ENCODE results near the gene MYDGF.
A peak's percentile ranks its signal among the peaks of the same experiment; 100 is the strongest.
"Not testable (repeated sequence)": the region's sequence is repeated elsewhere in the genome, so short reads cannot be mapped to it uniquely, and the experiment has no call there.

MYDGF gene

DNA sequence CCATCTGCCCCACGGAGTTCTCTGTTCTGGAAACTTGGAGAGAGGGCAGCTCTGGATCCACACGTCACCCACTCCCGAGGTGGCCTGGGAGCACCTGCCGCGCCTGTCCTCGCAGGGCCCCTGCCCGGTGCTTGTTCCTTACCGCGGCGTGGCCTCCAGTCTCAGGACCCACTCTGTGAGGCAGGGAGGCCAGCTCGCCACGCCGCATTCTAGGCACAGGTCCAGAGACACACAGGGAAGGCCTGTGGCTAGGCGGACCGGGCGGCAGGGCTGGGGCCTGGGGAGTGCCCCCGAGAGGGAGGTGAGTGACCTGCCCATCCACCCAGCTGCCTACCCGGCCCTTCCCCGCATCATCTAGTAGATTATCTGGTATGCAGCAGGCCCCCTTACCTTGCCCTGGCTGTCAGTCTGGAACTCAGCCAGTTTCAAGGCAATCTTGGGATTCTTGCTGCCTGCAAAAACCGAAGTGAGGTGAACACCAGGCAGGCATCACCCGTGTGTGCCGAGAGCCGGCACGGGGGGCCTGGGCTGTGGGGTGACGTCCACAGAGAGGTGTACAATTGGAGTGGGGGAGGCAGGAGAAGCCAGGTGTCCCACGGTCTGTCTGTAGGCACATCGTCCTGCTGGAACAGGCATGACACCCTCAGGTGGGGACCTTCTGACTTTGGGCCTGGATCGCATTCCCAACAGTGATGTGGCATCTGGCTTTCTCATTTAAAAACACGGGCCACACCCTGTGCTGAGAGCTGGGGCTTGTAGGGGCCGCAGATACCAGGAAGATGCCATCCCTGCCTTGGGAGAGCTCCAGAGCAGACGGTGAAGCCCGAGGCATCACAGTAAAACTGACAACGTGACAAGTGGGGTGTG lies 29.9 kb upstream of the MYDGF start:
- no peak for DNase-seq

- DNase-seq: no peak
Observed at GRCh38 chr19:4697304-4697703, 27.2 kb upstream of the MYDGF start.

GRCh38 chr19:4695224-4695731 lies 25.1 kb upstream of the MYDGF start:
- peak; percentile 34 for DNase-seq

- peak; percentile 63 for DNase-seq
Observed at GRCh38 chr19:4694211-4694987, 24.3 kb upstream of the MYDGF start.

DNA sequence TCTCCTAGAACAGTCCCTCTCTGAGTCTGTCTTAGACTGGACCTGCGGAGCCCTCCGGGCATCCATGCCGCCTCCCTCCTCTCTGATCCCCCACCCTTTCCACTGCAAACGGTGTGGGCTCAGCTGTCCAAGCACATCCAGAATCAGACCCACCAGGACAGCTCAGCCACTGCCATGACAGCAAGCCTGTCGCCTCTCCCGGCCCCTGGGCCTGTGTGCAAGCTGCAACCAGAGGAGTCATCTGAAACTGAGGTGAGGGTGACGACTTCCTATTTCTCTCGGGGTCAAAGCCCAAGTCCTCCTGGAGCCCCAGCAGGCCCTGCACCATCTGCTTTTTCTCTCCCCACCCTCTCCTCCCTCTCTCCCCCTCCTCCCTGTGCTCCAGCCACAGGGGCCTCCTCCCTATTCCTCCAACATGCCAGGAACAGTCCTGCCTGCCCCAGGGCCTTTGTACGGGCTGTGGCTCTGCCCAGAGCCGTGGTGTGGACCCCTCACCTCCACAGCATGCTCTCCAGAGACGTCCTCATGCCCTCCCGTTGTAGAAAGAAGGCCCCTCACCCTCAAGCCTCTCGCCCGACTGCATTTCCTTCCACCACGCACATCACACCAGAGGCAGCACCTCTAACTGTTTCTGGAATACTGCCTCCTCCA lies 23.5 kb upstream of the MYDGF start:
- no peak for DNase-seq

DNA sequence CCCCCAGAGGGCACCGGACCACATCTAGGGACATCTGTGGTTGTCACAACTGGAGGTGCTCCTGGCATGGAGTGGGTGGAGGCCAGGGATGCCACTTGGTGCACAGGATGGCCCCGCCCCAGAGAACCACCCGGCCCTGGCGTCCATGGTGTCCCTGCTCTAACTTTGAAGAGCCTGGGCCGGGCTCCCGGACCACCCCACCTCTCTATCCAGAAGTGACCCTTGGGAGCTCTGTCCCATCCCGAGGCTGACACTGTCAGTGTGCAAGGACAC lies 22.9 kb upstream of the MYDGF start:
- DNase-seq: no peak

DNA sequence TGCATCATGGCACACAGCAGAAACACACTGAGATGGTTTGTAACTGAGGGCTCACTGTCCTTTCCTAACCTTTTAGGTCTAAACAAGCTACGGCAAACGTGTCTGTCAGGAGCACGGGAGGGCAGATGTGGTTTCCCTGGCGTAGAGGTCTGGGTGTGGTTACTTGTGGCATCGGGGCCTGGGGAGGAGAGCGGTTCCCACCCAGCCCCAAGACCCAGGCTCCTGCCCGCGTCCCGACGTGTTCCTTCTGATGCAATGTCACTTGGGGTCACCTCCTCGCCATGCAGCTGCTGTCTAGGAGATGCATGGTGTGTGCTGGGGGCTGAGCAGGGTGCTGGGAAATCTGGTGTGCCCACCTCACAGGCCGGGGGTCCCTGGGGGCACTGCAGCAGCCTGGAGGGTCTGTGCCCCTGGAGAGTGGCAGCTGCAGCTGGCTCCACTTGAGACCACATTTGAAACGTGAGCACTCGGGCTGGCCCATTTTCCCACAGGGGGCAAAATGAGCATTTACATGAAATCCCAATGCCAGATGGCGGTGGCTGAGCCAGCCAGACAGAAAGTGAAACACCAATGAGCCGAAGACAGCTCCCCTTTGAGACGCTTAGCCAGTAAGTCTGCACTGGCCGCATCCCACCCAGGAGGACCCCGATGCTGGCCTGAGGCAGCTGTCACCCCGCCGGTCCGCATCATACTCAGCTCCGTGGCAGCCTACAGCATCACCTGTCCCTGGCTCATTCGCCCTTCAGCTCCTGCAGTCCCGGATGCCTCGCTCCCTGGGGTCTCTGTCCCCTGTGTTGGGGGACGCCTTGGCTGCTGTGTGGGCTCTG lies 22.3 kb upstream of the MYDGF start:
- no peak for DNase-seq

DNA sequence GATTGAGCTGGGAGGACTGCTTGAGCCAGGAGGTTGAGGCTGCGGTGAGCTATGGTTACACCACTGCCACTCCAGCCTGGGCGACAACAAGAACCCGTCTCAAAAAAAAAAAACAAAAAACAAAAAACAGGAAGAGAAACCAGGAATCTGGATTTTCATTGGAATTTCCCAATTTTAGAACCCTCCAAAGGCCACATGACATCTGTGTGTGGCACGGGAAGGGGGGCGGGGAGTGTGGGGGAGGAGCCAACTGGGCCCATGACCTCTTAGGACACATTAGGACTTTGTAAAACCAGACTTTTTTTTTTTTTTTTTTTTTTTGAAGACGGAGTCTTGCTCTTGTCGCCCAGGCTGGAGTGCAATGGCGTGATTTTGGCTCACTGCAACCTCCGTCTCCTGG lies 21.2 kb upstream of the MYDGF start:
- no peak for DNase-seq

- DNase-seq: no peak
Observed at GRCh38 chr19:4690361-4690760, 20.2 kb upstream of the MYDGF start.

- no peak for DNase-seq
Observed at GRCh38 chr19:4689403-4689802, 19.3 kb upstream of the MYDGF start.

- DNase-seq: no peak
Observed at GRCh38 chr19:4688587-4688986, 18.4 kb upstream of the MYDGF start.

- no peak for DNase-seq
Observed at GRCh38 chr19:4687396-4687795, 17.3 kb upstream of the MYDGF start.

DNA sequence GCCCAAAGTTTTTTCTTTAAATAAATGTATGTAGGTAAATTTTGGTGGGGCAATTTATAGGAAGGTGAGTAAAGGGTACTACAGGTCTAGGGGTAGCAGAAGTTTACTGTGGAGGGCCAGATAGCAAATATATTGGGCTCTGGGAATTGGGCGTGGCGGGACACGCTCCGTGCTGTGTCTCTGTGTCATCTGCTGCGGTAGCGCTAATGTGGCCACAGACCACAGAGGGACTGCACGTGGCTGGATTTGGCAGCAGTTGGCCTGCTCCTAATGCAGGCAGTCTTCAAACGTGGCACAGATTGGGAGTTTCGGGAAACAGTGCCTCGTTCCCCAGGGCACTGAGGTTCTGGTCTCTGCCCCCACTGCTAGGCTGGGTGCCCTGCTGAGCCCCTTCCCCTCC lies 16.6 kb upstream of the MYDGF start:
- no peak for DNase-seq

DNA sequence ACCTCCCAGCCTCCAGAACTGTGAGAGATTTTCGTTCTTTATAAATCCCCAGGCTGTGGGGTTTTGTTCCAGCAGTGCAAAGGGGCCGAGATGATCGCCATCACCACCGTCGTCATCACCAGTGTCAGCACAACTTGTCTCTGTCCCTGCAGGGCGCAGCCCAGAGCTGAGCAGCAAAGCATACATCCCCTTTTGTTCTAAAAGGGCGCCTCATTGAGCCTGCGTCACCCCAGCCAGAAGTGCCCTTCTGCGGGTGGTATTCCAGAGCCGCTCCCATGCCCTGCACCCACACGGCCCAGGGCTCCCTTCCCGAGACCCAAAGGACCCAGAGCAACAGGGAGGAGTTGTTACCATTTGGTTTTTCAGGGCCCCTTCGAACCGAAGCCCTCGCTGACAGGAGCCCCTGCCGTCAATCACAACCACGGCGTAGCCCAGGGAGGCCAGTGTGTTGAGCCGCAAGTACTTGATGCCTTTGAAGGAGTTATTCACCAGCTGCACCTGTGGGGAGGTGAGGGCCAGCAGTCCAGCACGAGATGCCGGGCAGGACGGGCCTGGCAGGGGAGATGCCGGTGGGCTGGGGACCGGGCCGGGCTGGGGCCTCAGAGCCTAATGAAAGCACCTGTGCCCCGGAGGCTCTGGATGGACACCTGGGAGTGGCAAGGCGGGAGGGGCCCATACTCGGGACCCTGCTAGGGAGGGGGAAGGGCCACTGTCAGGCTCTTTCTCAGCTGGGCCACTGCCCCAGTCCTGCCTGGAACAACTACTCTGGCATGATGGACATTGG lies 14.4 kb upstream of the MYDGF start:
- no peak for DNase-seq

DNA sequence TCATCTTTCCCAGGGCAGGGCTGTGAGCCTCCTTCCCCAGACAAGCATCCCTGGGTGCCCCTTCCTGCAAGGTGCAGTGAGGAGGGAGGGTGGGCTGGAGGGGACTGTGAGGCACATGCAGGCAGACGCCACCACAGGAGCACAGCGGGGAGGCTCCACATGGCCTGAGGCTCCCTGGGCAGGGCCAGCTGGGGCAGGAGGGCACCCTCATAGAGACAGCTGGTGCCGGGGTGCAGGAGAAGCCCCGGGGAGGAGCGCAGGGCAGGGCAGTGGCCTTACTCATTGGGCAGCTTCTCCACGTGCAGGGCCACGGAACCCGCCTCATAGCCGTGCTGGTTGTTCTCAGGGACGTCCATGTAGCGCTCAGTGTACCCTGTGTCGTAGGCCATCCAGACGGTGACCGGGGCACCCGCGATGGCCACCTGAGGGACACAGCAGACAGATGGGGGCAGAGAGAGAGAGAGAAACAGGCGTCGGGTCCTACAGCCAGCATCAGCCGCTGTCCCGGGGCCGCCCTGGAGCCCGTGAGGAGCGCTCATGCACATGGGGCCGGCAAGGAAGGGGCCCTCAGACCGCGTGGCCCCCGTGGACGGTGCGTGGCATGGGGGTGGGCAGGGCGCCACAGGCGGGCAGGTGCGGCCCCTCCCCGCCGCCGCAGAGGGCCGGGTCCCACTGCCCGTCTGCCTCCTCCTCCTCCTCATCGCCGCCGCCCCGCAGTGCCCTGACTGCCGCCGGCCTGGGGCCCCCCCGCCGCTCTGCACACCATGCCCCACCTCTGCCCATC lies 12.5 kb upstream of the MYDGF start:
- no peak for DNase-seq

DNA sequence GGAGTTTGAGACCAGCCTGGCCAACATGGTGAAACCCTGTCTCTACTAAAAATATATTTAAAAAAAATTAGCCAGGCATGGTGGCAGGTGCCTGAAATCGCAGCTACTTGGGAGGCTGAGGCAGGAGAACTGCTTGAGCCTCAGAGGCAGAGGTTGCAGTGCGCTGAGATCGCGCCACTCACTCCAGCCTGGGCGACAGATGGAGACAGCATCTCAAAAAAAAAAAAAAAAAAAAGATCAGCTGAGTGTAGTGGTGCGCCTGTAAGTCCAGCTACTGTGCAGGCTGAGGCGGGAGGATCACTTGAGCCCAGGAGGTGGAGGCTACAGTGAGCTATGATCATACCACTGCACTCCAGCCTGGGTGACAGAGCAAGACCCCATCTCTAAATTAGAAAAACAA lies 9.9 kb upstream of the MYDGF start:
- not testable (repeated sequence) for DNase-seq

DNA sequence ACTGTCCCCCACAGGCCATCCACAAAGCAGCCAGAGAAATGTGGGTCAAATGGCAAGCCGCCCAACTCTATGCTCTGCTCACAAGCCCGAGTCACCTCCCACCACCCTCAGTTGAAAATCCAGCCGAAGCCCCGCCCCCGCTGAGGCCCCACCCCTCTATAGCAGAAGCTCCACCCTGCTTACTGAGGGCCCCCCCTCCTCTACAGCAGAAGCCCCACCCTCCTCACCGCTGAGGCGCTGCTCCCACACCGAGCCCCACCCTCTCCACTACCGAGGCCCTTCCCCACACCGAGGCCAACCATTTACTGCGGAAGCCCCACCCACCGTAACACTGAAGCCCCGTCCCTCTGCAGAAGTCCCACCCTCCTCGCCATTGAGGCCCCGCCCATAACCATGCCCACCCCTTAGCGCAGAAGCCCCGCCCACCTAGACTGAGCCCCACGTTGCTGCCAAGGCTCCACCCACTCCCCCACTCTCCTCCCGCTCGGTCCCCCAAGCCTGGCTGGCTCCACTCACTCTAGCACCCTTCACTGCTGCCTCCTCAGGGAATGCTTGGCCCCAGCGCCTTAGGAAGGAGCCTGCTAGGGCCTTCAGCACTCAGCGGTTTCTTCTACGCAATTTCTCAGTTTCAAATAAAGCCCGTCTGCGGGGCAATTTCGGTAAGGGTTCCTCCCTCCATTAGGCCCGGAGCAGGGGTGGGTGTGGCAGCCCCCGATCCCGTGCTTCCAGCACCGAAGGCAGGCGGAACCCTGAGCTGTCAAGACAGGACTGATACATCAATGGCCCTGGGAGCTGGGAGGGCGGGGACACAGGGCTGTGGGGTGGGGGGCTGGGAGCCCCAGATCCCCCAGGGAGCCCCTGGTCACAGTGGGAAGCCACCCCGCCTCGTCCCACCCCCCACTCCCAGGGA lies 9.0 kb upstream of the MYDGF start:
- no peak for DNase-seq

DNA sequence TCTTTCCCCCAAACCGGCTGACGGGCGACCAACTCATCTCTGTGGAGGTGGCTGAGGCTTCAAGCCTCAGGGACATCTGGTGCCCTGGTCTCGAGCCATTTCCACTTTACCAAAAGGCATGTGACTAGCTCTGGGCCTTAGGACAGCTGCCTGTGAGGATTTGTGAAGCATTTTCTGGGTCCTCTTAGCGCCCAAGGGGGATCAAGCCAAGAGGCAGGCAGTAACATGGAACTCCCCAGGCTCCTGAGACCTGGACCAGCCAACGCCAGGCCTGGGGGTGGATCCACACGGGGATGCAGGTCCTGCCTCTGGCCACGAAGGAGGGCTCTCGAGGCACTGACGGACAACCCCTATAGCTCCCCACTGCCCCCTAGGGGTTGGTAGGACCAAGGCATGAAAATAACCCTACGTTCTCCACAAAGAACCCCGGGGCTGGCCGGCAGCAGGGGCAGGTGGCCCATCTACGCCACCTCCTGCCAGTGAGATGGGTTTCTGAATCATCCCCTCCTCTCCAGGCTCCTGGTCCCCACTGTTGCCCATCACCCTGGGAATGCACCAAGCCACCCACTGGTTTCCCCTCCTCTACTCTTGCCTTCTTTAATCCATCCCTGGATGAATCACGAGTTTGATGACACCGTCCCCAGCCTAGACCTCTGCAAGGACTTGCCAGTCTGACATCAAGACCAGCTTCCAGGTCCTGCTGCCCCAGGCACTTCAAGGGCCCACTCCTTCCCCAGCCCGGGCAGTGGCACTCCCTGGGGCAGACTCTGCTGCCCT lies 7.0 kb upstream of the MYDGF start:
- DNase-seq: no peak

DNA sequence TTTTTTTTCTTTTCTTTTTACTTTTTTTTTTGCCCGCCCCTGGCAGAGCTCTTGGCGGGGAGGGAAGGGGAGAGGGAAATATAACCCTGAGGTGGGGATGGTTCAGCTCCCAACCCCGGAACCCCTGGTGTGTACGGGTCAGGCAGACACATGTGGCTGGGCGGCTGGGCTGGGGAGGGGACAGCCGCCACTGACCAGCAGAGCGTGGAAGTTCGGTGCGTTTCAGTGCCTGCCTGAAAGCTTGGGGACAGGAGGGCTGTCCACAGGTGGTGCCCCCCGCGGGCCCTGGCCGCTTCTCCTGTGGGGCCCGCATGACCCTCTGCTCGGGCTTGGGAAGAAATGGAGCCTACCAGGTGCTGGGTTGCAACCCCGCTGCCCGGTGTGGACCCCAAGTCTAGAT lies 5.2 kb upstream of the MYDGF start:
- DNase-seq: no peak

Measured in midbrain (tissue), 1 donor.